ENCODE measurements around the gene SLC12A7.

The SLC12A7 gene

GRCh38 chr5:1008451-1009358, 103.2 kb downstream of the SLC12A7 start, which contains the start of gene NKD2:
TSS of gene NKD2 (plus strand) at chr5:1008802. CDS start at chr5:1009058, 256 bp downstream.
- CTCF ChIA-PET: interaction anchor here (1.0 to 2.2 kb wide), 5 partner anchors 8 to 32 kb away, joined by 3 to 7 read pairs (median 3); no protein-coding TSS in a partner anchor
- no peak within 1 kb of the TSS for H3K4me3 ChIP-seq (ENCODE audit: low read depth, low read length)
- no peak for DNase-seq (ENCODE audit: low read depth, low spot score)
- POLR2A ChIA-PET: no interaction called here
- TF ChIP-seq CTCF (IDR thresholded peaks at IDR 0.05; ENCODE audit: insufficient read depth, low read length, missing control alignments): peak; percentile 37

- TF ChIP-seq CTCF (IDR thresholded peaks at IDR 0.05; ENCODE audit: insufficient read depth, low read length, missing control alignments): no peak
- POLR2A ChIA-PET: no interaction called here
- CTCF ChIA-PET: interaction anchor here (0.9 to 1.5 kb wide), 3 partner anchors 9 to 84 kb away, joined by 3 to 7 read pairs (median 3); no protein-coding TSS in a partner anchor
- DNase-seq (ENCODE audit: low read depth, low spot score): no peak
- no peak overlapping the region for H3K4me3 ChIP-seq (ENCODE audit: low read depth, low read length)
Observed at GRCh38 chr5:1007681-1008450, 104.0 kb downstream of the SLC12A7 start.

GRCh38 chr5:1007221-1007680, 104.6 kb downstream of the SLC12A7 start:
- DNase-seq (ENCODE audit: low read depth, low spot score): no peak
- TF ChIP-seq CTCF (IDR thresholded peaks at IDR 0.05; ENCODE audit: insufficient read depth, low read length, missing control alignments): no peak
- ChIA-PET POLR2A (interaction anchor here (0.6 kb wide), 2 partner anchors 12 to 649 kb away, joined by 3 read pairs; no protein-coding TSS in a partner anchor), CTCF (interaction anchor here (0.9 to 1.5 kb wide), 3 partner anchors 10 to 84 kb away, joined by 3 to 7 read pairs (median 3); no protein-coding TSS in a partner anchor)
- no peak overlapping the region for H3K4me3 ChIP-seq (ENCODE audit: low read depth, low read length)

GRCh38 chr5:1006656-1007071, 105.2 kb downstream of the SLC12A7 start:
- POLR2A ChIA-PET: interaction anchor here (0.6 kb wide), 2 partner anchors 12 to 649 kb away, joined by 3 read pairs; no protein-coding TSS in a partner anchor
- CTCF ChIA-PET: interaction anchor here (0.7 kb wide), 1 partner anchor 13 kb away, joined by 3 read pairs; no protein-coding TSS in a partner anchor
- no peak for TF ChIP-seq CTCF (IDR thresholded peaks at IDR 0.05; ENCODE audit: insufficient read depth, low read length, missing control alignments)
- no peak overlapping the region for H3K4me3 ChIP-seq (ENCODE audit: low read depth, low read length)
- DNase-seq (ENCODE audit: low read depth, low spot score): no peak

GRCh38 chr5:1005904-1006655, 105.8 kb downstream of the SLC12A7 start:
- CTCF ChIA-PET: interaction anchor here (0.7 to 1.1 kb wide), 2 partner anchors 12 to 49 kb away, joined by 3 read pairs; no protein-coding TSS in a partner anchor
- H3K4me3 ChIP-seq (ENCODE audit: low read depth, low read length): no peak overlapping the region
- POLR2A ChIA-PET: no interaction called here
- no peak for TF ChIP-seq CTCF (IDR thresholded peaks at IDR 0.05; ENCODE audit: insufficient read depth, low read length, missing control alignments)
- no peak for DNase-seq (ENCODE audit: low read depth, low spot score)
